Activated CD4-positive, alpha-beta T cell treated with anti-CD3 and anti-CD28 coated beads, Interleukin-2, amount 50 U/mL, for 24 hours (primary cell): Measurements from ENCODE around the gene ALDH3B1.
"Not testable (repeated sequence)": the region's sequence is repeated elsewhere in the genome, so short reads cannot be mapped to it uniquely, and the experiment has no call there.

ENCODE experiments used
- DNase-seq, 2 donors: peaks; one replicate each; pipeline ENCODE4 v3.0.0-alpha.2; 2020; ENCODE audit warnings: low read depth in 1 of 2, low spot score in 1 of 2

The ALDH3B1 gene, protein sequence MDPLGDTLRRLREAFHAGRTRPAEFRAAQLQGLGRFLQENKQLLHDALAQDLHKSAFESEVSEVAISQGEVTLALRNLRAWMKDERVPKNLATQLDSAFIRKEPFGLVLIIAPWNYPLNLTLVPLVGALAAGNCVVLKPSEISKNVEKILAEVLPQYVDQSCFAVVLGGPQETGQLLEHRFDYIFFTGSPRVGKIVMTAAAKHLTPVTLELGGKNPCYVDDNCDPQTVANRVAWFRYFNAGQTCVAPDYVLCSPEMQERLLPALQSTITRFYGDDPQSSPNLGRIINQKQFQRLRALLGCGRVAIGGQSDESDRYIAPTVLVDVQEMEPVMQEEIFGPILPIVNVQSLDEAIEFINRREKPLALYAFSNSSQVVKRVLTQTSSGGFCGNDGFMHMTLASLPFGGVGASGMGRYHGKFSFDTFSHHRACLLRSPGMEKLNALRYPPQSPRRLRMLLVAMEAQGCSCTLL

DNA sequence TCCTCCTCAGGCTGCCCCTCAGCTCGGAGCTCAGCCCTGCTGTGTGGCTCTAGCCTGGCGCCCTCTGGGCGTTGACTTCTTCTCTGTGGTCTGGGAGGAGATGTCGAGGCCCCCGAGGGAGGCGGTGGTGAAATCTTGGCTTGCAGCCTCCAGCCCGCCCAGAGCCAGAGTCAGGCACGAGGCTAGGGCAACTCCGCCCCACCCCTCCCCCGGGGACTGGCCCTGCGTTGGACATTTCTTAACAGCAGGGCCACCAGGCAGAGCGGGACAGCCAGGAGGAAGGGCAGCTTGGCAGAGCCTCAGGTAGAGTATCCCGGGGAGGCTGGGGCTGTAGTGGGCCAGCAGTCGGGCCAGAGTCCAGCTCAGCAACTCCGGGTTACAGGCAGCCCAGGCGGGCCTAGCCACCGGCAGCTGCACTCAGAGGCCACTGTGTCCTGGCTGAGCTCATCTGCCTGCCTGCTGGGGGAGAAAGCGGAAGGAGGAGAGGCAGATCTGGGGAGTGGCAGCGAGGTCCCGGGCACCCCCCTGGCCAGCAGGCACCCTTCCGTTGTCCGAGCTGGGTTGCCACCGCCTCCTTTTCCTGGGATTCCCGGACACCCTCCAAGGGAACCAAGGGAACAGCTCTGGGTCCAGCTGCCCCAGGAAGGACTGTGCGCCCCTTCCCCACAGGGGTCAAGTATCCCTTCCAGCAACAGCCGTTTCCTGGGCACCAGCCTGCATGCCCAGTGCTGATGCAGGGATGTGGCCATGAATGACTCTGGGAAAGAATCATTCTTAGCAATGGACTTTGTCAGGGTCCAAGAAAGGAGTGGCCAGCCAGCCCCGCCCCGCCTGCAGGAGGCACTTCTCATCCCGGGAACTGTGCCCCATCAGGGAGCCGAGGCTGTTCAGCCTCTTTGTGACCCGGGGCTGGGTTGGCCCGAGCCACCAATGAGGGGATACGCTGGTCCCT, at the start of gene ALDH3B1:
Gene ALDH3B1, plus strand, starts transcription at position 238 of the 952 bp plus-strand sequence. CDS start 4,971 bp downstream, outside the sequence.
- no peak for DNase-seq

DNA sequence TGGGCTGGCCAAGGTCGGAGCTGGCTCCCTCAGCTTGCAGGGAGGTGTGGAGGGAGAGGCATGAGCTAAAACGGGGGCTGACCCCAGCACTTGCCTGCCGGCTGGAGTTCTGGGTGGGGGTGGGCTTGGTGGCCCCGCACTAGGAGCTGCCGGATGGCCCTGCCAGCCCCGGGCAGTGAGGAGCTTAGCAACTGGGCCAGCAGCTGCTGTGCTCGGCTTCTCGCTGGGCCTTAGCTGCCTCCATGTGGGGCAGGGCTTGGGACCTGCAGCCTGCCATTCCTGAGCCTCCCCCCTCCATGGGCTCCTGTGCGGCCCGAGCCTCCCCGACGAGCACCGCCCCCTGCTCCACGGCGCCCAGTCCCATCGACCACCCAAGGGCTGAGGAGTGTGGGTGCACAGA, 46.9 kb upstream of the ALDH3B1 start:
- not testable (repeated sequence) for DNase-seq

DNA sequence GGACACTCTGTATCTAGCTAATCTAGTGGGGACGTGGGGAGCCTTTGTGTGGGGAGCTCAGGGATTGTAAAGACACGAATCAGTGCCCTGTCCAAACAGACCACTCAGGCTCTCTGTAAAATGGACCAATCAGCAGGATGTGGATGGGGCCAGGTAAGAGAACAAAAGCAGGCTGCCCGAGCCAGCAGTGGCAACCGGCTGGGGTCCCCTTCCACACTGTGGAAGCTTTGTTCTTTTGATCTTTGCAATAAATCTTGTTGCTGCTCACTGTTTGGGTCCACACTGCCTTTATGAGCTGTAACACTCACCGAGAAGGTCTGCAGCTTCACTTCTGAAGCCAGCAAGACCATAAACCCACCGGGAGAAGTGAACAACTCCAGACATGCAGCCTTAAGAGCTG, 46.2 kb upstream of the ALDH3B1 start:
- DNase-seq = not testable (repeated sequence)

DNA sequence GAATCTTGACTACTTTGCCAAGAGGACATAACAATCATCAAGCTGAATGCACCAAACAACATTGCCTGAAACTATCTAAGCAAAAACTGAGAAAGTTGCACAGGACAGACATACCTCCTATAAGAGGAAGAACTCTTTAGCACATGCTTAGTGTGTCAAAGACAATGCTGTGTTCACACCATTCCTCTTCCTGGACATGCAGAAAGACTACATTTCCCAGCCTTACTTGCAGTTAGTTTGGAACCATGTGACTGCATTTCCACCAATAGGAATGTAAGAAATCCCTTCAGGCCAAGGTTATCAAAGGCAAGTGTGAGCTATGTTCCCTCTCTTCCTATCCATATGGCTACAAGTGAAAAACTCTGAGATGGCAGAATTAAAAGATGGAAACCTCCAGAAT, 45.4 kb upstream of the ALDH3B1 start:
- not testable (repeated sequence) for DNase-seq

DNA sequence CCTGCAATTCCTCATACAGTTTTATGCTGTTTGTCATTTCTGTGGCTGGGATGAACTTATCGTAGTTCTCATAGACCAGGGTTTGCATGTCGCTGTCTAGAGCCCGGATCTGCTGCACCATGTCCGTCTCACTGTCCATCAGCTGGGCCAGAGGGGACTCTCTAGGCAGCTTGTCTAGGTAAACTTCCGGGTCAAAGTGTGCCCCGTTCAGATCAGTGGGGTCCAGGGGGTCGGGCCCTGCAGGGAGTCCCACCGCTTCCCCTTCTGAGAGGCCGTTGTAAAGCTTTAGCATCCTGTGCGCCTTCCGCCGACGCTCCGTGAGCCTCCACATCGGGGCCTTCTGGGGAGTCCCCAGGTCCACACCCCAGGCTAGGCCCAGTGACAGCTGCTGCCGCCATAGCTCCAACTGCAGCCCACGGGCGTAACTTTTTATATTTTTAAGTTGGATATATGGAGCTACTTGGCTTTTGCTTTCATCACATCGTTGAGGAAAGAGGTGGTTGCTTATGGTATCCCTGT, 44.2 kb upstream of the ALDH3B1 start:
- DNase-seq = not testable (repeated sequence)

DNA sequence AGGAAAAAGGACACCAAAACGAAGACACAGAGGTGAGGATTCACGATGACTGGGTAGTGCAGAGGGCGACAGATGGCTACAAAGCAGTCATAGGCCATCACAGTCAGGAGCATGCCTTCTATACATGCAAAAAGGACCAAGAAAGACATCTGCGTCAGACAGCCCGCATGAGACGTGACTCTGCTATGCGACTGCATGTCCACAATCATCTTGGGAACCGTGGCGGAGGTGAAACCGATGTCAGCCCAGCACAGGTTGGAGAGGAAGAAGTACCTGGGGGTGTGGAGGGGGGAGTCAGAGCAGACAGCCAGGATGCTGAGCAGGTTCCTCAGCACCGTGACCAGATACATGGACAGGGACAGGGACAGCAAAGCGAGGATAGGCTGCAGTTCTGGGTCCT, 35.4 kb upstream of the ALDH3B1 start:
- not testable (repeated sequence) for DNase-seq

DNA sequence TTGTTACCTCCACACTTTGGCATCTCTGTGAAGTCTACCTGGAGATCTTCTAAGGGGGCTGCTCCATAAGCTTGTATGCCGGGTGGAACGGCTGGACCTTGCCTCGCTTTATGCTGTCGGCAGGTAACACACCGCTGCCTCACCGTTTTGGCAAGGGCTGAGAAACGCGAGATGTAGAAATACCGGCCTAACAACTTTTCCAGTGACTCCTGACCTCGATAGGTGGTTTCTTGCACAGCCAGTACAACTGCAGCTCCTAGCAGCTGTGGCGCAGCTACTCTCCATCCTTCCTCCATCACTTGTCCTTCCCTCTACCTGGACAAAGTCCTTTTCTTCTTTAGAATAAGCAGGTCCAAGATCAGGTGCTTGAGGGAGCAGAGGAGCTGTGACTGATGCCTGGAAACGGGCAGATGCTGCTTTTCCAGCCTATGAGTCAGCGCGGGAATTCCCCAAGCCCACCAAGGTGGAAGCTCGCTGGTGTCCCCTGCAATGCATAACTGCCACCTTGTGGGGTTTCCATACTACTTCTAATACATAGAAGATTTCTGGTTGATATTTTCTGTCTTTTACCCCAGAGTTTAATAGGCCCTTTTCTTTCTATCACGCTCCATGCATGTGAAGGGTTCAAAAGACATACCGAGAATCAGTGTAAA, 31.2 kb upstream of the ALDH3B1 start:
- not testable (repeated sequence) for DNase-seq

DNA sequence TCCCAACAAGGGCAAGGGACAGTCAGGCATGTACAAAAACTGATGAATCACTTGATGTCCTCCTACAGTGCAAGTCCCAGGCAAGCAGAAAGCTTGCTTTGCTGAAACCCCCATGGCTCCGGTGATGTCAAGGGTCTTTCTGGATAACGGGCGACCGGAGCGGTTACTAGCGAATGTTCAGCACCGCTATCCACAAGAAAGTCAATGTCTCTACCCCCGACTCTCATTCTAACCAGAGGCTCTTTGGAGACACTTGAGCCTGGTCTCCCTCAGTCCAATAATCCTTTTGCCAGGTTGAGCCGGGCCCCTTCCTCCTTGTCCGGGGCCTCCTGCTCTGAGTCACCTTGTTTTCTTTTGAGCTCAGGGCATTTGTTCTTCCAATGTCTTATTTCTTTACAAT, 28.9 kb upstream of the ALDH3B1 start:
- DNase-seq = not testable (repeated sequence)

DNA sequence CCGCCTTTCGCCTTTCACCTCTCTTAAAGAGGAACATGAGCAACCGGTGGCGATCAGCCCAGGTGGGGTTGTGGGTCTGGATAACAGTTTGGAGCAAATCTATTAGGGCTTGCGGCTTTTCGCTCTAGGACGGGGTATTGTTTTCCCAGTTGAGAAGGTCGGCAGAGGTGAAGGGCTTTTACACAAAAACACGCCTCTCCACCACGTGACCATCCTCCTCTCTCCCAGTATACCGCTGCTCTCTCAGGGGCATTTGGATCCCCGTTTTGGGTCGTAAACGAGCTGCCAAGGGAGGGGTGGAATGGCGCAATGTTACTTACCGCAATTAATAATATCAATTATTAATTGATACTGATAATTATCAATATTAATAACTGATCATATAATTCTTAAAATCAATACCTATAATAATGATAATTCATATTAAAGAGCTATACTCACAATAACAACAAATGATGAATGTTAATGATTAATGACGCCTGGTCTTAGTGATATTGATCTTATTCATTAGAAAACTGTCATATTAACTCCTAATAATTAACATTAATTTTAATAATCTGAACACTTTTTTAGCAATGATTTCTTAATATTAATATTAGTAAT, 27.8 kb upstream of the ALDH3B1 start:
- DNase-seq = not testable (repeated sequence)

DNA sequence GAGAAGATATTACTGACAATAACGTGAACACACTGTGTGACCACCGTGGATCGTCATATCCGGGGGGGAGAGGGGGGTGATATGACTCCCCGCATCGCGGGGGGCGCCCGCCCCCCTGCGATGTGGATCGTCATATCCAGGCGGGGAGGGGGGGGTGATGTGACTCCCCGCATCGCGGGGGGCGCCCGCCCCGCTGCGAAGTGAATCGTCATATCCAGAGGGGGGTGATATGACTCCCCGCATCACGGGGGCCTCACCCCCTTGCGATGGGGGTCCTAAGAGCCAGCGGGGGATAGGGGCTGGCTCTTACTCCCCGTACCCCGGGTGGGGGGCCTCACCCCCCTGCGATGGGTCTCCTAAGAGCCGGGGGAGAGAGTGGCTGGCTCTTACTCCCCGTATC, 26.2 kb upstream of the ALDH3B1 start:
- no peak for DNase-seq

DNA sequence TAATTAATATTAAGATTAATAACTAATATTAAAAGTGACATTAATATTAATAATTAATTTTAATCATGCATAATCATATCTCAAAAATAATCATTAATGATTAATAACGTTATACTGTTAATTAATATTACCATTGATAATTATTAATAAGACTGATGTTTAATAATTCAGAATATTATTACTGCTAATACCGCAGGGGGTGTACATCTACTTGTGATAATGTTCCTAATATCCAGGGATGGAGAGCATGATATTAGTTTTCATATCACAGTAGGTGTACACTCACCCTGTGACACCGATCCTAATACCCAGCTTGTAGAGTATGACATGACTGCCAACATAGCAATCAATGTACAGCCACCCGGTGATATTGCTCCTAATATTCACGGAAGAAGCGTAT, 24.8 kb upstream of the ALDH3B1 start:
- DNase-seq = not testable (repeated sequence)

DNA sequence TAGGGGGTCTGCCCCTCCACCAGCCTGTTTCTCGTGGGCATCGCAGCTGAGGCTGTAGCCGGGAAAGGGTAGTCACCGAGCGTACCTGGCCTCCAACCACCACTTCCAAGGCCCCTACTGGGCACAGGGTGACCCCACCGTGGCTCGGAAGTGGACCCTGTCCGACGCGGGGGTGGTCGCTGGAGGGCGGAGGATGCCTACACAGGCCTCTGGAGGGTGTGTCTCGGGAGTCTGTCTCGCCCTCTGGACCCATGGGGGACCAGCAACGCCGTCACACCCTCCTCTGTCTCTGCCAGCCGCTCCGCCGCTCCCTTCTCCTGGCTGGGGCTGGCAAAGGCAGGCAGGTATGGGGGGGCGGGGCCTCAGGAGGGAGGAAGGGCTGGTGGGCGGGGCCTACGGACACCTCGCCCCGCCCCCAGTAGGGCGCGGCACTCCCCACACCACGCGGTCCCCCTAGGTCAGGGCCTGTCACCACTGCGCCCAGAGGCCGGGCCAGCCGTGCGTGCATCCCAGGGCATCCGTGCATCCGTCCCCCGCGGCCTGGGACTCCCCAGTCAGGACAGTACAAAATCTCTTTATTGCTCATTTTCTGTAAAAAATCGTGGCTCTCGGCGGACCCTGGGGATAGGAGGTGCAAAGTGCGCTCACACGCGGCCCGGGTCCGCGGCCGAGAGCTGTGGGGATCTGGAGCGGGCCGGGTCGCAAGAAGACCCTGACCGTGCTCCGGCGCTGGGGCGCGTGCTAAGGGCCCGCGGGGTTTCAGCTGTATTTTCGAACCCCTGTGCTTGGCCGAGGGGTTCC, 19.4 kb upstream of the ALDH3B1 start:
- DNase-seq = not testable (repeated sequence)

DNA sequence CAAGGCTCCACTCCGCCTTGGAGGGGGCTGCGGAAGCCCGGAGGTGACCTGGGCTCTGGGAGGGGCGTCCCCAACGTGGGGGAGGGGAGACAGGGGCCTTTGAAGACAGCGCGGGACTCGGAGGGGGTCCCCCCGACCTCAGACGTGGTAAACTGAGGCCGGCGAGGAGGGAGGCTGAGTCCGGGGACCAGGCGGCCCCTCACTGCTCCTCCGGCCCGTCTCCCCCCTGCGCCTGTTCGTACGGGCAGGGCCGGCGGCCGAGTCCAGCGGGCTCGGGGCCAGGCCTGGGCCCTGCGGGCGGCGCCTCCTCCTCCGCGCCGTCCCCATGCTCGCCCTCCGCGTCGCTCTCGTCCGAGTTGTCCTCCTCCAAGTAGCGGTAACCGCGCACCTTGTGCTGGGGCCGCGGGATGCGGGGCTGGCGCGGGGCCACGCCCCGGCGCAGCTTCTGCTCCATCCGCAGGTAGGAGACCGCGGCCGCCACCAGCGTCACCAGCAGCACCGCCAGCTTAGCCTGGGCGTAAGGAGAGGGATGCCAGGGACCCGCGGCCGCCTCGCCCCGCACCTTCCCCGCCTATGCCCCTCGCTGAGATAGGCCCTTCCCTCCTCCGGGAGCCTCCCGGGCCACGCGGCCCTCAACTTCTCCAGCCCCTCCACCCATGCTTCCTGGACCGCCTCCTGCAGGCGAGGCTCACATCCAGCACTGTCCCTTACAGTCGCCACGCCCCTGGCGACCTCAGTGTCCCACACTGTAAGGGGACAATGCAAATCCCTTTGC, 18.6 kb upstream of the ALDH3B1 start:
- DNase-seq = not testable (repeated sequence)

DNA sequence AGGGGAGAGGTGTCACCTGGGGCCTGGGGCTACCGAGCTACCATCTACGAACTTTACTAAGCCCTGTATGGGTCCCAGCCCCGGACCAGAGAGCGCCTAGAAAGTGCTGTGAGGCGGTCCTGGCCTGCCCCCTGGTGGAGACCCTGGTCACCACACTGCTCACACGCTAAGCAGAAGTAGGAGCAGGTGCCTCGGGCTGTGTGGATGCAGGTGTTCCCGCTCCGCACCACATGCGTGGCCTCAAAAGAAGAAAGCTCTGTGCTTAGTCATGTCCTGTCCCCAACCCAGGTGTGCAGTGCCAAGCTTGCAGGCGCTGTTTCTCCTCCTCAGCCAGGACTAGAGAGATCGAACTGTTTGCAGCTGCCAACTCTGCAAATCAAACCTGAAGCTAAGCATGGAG, 16.3 kb upstream of the ALDH3B1 start:
- DNase-seq = peak in 1 of 2 donors; percentile 23

DNA sequence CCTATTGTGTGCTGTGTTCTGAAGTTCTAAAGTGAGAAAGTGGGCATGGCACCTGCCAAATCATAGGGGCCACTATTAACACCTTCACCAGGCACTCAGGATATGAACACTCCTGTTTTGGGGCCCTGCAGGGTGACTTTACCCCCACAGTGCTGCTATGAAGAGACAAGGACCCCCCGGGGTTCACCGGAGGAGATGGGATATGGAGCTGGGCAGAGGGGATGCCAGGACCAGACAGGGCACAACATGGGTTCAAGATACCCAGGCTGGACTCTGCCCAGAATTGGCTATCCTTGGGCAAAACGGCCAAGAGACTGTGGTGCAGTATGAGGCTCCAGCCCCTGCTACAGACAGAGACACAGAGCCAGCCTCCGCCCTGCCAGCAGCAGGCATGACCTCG, 15.7 kb upstream of the ALDH3B1 start:
- not testable (repeated sequence) for DNase-seq

DNA sequence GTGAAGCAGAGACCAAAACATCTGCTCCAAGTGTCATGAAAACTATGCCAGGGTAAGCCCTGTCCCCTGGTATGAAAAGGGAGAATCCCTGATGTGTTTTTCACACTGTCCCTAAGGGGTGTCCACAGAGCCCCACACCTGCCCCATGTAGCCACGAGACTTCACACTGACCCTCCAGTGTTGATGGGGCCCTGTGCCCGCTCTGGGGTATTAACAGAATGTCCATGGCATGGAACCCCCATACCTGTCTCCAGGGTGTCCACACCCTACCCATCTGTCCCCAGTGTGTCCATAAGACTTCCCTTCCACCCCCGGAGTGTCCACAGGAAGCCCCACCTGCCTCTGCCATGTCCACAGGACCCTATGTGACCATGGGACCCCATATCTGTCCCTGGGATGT, 15.0 kb upstream of the ALDH3B1 start:
- not testable (repeated sequence) for DNase-seq

DNA sequence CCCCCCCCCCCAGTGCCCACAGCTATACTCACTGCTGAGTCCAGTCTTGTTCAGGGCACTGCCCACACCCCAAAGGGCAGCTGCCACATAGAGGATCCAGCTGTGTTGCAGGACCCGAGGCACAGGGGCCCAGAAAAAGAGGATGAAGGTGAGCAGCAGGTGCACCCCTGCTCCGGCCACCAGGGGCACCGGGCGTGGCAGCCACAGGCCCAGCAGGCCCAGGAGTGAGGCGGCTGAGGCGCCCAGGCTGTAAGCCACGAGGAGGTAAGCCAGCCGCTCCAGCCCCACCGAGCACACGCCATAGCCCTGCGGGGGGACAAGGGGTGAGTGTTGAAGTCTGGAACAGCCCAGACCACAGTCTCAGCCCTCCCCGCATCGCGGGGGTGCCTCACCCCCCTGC, 14.5 kb upstream of the ALDH3B1 start:
- DNase-seq = not testable (repeated sequence)

DNA sequence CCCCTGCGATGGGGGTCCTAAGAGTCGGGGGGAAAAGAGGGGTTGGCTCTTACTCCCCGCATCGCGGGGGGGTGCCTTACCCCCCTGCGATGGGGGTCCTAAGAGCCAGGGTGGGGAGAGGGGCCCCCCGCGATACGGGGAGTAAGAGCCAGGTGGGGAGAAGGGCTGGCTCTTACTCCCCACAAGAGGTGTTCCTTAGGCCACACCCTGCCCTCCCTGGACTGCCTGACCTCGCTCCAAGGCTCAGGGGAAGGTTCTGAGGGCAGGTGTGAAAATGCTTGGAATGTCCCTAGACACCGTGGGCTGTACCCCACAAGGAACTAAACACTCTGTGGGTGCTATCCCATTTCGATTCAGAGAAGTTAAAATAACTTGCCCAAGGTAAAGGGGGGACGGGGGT, 14.1 kb upstream of the ALDH3B1 start:
- no peak for DNase-seq
